Measurements from ENCODE around the gene SLC26A1.

GRCh38 chr4:1017706-1018105 is 24.5 kb upstream of the SLC26A1 start:
- TF ChIP-seq, protein P1, sequence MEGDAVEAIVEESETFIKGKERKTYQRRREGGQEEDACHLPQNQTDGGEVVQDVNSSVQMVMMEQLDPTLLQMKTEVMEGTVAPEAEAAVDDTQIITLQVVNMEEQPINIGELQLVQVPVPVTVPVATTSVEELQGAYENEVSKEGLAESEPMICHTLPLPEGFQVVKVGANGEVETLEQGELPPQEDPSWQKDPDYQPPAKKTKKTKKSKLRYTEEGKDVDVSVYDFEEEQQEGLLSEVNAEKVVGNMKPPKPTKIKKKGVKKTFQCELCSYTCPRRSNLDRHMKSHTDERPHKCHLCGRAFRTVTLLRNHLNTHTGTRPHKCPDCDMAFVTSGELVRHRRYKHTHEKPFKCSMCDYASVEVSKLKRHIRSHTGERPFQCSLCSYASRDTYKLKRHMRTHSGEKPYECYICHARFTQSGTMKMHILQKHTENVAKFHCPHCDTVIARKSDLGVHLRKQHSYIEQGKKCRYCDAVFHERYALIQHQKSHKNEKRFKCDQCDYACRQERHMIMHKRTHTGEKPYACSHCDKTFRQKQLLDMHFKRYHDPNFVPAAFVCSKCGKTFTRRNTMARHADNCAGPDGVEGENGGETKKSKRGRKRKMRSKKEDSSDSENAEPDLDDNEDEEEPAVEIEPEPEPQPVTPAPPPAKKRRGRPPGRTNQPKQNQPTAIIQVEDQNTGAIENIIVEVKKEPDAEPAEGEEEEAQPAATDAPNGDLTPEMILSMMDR (IDR thresholded peaks at IDR 0.05): no peak
- no peak for TF ChIP-seq POLR2A (IDR thresholded peaks at IDR 0.05)
- no peak for TF ChIP-seq EP300 (IDR thresholded peaks at IDR 0.05)

Measured in tibial nerve (tissue), 4 donors.